ENCODE data around the gene PDE7B. TPM values are rescaled to one million over a fixed set of nuclear protein-coding genes. Genes with fewer than 3 reads are reported as not detected.

Gene PDE7B
- total RNA-seq, 4 donors from 2014 or later: 12.9 to 22.5 (median 16.4) TPM

- H3K9me3 ChIP-seq: no peaks in the 10 kb centered on the region
- peak overlapping the region in 2 of 4 donors; percentile 13 to 29 for H3K4me3 ChIP-seq
- DNase-seq (ENCODE audit: low spot score in 2 of 2): peak; percentile 38 to 75
- no peaks in the 10 kb centered on the region for H3K36me3 ChIP-seq
- TF ChIP-seq EP300 (IDR thresholded peaks at IDR 0.05): peak in 1 of 2 donors; percentile 29
- peak; percentile 95 to 100 (median 99) for TF ChIP-seq CTCF (IDR thresholded peaks at IDR 0.05)
- TF ChIP-seq POLR2A (IDR thresholded peaks at IDR 0.05): no peak
- H3K27ac ChIP-seq: peak overlapping the region in 1 of 4 donors; percentile 10
- H3K4me1 ChIP-seq: peaks cover 0 to 18% (median 2%) of the 10 kb centered on the region in 4 donors
- 18 to 20% methylated on average over 12 of the region's 12 CpGs for WGBS, 2 donors
- H3K27me3 ChIP-seq: no peaks in the 10 kb centered on the region
Measured at GRCh38 chr6:136226027-136226673, 374.6 kb downstream of the PDE7B start.

- Histone ChIP-seq H3K27ac (peak overlapping the region in 1 of 4 donors; percentile 10), H3K4me3 (peak overlapping the region in 2 of 4 donors; percentile 13 to 29)
- 85% methylated on average over 4 of the region's 4 CpGs for WGBS, 2 donors
Measured at GRCh38 chr6:136226674-136227377, 375.3 kb downstream of the PDE7B start.

GRCh38 chr6:136228814-136229213, 377.3 kb downstream of the PDE7B start:
- Histone ChIP-seq H3K9me3 (no peaks in the 10 kb centered on the region), H3K4me1 (peaks cover 0 to 18% (median 2%) of the 10 kb centered on the region in 4 donors), H3K27me3 (no peaks in the 10 kb centered on the region), H3K36me3 (no peaks in the 10 kb centered on the region), H3K4me3 (no peak overlapping the region), H3K27ac (no peak overlapping the region)
- DNase-seq (ENCODE audit: low spot score in 2 of 2): no peak
- WGBS, 2 donors: 77 to 80% methylated on average over 2 of the region's 2 CpGs
- TF ChIP-seq POLR2A (IDR thresholded peaks at IDR 0.05) (no peak), CTCF (IDR thresholded peaks at IDR 0.05) (no peak), EP300 (IDR thresholded peaks at IDR 0.05) (no peak)

More at GRCh38 chr6:136226674-136227377, 375.3 kb downstream of the PDE7B start:
- Histone ChIP-seq H3K9me3 (no peaks in the 10 kb centered on the region), H3K4me1 (peaks cover 0 to 18% (median 2%) of the 10 kb centered on the region in 4 donors), H3K36me3 (no peaks in the 10 kb centered on the region), H3K27me3 (no peaks in the 10 kb centered on the region)
- DNase-seq (ENCODE audit: low spot score in 2 of 2): no peak
- TF ChIP-seq CTCF (IDR thresholded peaks at IDR 0.05) (no peak), POLR2A (IDR thresholded peaks at IDR 0.05) (no peak), EP300 (IDR thresholded peaks at IDR 0.05) (no peak)

- no peaks in the 10 kb centered on the region for H3K27me3 ChIP-seq
- H3K4me3 ChIP-seq: no peak overlapping the region
- H3K36me3 ChIP-seq: no peaks in the 10 kb centered on the region
- H3K4me1 ChIP-seq: peaks cover 0 to 18% (median 2%) of the 10 kb centered on the region in 4 donors
- DNase-seq (ENCODE audit: low spot score in 2 of 2): no peak
- no peak overlapping the region for H3K27ac ChIP-seq
- TF ChIP-seq POLR2A (IDR thresholded peaks at IDR 0.05): no peak
- TF ChIP-seq EP300 (IDR thresholded peaks at IDR 0.05): no peak
- TF ChIP-seq CTCF (IDR thresholded peaks at IDR 0.05): no peak
- H3K9me3 ChIP-seq: no peaks in the 10 kb centered on the region
- WGBS, 2 donors: 72 to 78% methylated on average over 2 of the region's 2 CpGs
Measured at GRCh38 chr6:136230219-136230853, 378.8 kb downstream of the PDE7B start.

Data from tibial nerve (tissue), 4 donors.